Epidermal melanocyte (primary cell): ENCODE results near the gene GRIN2A.

Source experiments
- DNase-seq: peaks from one replicate; pipeline ENCODE4 v3.0.0; 2011; ENCODE audit warnings: low spot score; ENCODE audit not compliant: insufficient read length

The GRIN2A gene

DNA sequence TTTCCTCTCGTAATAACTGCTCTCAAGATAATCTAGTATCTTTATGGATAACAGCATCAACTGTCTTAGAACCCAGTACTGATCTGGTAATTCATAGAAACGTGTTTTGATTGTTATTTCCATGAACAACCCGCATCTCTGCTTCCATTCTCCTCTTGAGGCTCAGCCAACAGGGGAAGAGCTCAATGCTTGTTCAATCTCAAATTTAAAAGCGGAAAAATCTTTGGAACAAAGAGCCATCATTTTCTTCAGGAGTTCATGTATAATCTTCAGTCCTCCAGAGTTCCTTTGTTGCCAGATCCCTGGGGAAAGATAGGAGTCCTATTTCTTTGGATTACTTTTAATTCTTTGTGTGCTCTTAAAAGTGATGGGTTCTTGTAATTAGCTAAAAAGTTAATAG is 319.9 kb downstream of the GRIN2A start:
- no peak for DNase-seq

DNA sequence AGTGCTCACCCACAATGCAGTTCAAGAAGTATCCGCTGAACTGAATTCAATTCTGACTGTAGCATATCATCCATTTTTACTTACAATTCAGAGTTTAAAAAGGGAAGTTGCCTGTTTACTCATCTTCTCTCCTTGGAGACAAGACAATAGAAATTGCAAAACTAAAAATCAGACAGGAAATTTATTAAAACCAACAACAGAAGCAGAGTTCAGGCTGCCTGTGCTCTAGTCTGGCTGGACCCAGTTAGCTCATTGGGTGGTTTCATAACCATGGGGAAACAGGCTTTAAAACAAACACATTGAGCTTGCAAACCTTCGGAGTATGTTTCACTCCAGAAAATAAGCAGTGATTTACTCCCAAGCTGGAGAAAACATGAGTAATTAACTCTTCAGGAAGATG is 321.4 kb downstream of the GRIN2A start:
- no peak for DNase-seq

DNA sequence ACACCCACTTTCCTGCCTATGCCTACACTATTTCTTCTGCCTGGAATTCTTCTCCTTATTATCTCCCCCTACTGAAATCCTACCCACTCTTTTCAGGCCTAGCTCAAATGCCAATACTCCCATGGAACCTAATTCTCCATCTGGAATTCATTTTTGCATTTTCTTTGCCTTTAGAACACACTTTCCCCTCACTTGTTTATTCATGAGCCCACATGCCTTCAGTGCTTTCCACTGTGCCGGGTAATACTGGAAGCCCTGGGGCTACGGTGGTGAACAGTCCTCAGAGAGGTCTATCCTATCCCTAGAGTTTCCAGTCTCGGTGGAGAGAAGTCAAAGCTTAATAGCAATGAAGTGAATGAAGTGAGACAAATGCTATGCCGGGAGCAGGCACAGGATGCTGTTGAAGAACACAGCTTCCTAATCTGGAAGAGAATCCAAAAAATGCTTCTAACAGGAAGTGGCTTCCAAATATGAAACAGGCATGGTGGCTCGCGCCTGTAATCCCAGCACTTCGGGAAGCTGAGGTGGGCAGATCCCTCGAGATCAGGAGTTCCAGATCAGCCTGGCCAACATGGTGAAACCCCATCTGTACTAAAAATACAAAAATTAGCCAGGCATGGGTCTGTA is 322.4 kb downstream of the GRIN2A start:
- DNase-seq: no peak

DNA sequence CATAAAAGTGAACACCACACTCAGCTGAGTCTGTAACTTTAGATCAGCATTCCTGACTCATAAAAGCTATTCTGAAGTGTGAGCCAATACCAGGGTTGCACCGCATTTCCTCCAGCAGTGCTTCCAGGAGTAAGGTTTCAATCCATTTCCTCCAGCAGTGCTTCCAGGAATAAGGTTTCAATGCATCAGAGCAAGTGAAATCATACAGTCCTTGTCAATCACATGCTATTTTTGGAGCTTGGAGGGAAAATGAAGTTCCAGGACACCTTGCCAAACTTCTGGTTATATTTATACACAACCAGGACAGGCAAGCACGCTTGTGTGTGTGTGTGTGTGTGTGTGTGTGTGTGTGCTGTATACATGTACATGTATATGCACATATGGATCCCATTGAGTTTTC is 327.6 kb downstream of the GRIN2A start:
- no peak for DNase-seq

DNA sequence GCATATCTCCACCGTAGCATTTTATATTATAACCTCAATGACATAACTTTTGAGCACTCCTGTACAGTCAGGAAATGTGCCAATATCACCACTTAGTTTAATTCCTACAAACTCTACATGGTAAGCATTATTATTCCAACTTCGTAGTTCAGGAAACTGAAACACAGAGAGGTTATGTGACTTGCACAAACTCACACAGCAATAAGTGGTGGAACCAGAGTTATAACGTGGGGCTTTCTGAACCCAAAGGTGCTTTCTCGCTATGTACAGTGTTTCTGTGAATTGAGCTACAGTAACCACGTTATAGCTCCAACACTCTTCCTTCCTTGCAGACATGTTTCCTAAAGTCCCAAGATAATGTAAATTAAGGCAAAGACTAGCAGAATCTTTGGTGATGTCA is 330.2 kb downstream of the GRIN2A start:
- DNase-seq: no peak

DNA sequence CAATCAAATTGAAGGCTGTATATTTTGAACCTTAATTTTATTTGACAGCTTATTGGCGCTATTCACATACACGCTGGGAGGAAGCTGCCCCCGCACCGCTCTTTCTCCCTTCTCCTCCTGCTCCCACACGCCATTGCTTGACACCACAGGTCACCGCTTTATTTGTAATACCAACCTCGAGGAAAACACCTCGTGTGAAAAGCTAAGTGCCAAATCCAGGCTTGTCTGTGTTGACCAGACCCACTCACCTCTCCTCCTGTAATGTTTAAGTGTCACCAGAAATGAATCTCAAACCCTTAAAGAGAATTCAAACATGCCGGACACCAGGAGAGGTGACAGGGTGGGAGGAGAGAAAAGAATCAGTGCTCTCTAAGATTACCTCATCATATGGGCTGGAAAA is 331.4 kb downstream of the GRIN2A start:
- no peak for DNase-seq

DNA sequence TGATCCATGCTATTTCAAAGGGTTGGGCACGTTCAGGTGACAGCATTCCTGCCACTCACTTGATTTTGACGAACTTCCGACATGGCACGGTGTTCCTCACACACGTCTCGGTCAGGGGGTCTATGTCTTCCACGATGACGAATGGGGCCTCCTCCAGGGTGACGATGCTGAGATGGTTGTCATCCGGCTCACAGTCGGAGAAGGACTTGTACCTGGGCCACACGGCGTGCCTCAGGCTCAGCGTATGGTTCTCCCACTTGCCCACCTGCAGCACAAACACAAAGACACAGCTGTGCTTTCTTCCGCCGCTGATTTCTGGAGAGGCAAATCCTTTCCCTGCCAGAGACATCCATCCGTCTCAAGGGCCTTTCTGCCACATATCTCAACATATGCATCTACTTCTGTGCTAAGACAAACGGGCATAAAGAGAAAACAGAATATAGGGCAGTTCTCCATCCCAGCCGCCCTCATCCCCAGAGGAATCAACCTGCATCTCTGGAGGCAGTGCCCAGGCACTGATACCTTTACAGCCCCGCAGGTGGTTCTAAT is 332.5 kb downstream of the GRIN2A start:
- no peak for DNase-seq

DNA sequence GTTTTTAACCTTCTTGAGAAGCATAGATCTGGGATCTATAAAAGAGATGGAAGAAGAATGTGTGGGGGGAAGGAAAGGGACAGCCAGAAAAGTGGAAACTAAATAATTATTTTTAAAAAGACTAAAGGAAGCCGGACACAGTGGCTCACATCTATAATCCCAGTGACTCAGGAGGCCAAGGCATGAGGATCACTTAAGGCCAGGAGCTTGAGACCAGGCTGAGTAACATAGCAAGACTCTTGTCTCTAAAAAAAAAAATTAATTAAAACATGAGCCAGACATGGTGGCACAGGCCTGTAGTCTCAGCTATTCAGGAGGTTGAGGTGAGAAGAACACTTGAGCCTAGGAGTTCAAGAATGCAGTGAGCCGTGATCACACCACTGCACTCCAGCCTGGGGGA is 335.1 kb downstream of the GRIN2A start:
- no peak for DNase-seq

DNA sequence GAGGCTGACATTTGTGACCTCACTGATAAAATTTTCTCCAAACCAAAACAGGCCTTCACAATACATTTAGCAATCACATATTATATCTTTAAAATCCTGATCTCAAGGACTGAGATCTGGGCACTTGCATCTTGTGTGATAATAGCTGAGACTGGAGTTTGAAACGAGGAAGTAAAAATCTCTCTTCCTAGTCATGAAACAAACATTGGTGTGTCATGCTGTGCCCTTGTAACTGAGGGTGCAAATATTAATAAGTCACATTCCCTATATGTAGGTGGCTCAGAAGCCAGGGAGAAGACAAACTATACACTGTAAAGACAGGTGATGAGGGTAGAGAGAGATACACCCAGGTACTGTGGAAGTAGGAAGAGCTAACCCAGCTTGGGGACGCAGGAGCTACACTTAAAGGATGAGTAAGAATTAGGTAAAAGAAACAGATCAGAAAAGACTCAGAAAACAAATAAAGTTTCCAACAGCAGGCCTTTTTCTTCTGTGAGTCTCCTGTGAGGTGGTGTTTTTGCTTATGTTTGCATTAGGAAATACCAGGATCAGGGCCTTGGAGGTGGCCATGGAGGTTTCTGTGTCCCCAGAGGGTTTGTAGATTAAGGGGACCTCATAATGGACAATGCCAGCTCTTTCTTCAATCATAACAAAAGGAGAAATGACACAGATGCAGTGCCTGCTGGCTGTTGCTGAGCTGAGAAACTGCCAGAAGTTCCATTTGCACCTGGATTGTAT is 335.7 kb downstream of the GRIN2A start:
- DNase-seq: no peak

DNA sequence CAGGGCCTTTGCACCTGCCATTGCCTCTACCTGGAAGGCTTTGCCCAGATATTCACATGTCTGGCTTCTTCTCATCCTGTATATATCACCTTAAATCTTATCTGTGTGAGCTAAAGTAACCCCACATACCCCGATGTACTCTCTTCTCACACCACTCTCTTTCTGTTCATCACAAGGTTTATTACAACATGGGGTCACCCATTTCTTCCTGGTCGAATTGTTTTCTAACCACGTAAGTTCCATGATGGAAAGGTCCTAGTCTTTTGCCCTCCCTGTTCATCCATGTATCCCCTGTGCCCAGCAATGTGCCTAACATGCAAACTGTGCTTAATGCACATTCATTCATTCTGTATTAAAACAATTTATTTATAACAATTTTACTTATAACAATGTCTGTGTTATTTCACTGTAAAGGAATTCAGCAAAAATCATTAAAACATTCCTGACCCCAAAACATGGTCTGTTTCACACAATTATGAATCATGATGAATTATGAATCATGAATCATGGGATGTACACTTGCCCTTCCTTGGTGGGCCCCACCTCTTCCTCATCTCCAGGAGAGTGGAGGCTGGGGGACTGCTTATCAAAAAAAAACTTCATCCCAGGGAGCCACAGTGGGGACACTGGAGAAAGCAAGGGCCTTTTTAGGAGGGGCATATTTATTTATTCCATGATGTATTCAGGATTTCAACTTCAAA is 336.4 kb downstream of the GRIN2A start:
- DNase-seq: no peak

DNA sequence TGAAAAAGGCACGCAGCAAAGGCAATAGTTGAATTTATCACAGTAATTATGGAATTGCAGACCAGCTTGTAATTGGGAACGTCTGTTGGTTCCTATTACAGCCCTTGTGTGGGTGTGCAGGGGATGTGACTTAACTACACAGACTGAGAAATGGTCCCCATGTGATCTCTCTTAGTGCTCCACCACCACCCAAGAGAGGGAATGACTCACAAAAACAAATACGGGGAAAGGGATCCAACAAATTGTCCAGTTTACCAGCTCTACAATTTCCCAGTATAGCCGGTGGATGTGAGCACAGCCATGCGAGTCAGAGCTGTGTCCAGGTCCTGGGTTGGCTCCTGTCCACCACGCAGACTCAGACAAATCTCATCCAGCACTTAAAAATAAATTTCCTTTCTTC is 337.9 kb downstream of the GRIN2A start:
- DNase-seq: no peak

DNA sequence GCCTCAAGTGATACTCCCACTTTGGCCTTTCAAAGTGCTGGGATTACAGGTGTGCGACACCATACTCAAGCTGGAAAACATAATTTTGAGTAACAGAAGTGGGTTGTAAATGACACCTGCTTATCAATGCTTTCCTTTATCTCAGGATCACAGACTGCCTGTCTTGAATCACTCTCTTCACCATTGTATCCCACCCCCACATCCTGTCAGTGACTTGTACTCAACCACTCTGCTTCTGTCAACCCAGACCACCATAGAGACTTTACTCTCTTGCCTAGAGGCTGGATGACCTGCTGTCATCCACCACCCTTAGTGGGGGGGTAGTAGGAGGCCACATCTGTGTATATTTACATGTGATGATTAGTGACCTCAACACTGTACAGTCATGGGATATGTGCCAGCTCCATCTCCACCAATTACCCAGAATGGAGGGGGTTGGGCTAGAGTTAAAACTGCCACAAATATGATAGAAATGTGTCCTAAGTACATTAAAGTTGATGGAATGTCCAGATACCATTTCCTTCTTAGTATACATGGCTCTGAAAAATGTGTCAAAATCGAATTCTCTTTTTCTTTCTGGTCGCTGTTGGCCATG is 338.7 kb downstream of the GRIN2A start:
- no peak for DNase-seq

DNA sequence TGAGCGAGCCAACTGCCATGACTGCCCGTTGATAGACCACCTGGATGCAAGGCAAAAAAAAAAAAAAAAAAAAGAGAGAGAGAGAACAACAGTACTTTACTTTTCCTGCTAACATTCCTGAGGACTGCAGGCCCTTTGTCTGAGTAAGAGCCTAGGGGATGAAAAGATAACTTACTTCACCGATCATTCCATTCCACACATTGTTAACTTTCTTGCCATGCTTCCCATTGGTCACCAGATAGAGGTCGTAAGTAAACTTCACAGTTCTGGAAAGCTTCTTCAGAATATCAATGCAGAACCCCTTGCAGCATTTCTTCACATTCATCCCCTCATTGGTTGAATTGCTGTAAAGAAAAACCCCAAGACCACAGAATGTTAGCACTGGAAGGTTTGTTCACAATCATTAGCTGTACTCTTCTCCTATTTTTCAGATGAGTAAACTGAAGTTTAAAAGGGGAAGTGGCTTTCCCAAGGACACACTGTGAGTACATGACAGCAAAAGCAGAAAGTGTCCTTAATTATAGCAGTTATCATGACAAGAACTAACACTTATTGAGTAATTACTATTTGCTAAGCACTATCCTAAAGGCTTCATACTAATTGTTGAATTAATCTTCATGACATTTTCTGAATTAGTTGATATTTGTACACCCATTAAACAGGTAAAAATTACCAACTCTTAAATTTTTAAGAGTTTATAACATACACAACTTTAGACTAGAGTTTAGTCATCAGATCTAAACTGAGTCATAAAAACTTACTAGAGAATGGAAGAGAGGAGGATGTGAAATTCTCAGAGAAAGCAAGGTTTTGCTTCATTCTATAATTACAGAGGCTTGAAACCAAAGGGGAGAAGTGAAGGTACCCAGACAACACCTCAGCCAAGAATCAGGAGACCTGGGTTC is 341.2 kb downstream of the GRIN2A start:
- no peak for DNase-seq

DNA sequence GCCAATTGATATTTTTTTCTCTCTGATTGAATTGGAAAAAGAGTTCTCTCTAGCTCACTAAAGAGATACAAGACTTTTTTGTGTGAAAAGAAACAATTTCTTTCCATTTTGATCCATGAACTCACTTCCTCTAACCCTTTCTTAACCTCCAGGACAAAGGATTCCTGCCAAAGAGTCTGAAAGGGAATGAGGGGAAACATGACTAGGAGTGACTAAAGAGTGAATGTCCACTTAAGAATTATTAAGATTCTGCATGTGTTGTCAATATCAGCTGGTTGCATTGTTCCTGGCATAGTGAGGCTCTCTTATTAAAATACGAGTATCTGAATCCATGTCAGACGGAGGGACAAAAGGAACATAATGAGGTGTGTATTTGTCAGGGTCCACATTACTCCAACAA is 344.7 kb downstream of the GRIN2A start:
- DNase-seq: no peak

DNA sequence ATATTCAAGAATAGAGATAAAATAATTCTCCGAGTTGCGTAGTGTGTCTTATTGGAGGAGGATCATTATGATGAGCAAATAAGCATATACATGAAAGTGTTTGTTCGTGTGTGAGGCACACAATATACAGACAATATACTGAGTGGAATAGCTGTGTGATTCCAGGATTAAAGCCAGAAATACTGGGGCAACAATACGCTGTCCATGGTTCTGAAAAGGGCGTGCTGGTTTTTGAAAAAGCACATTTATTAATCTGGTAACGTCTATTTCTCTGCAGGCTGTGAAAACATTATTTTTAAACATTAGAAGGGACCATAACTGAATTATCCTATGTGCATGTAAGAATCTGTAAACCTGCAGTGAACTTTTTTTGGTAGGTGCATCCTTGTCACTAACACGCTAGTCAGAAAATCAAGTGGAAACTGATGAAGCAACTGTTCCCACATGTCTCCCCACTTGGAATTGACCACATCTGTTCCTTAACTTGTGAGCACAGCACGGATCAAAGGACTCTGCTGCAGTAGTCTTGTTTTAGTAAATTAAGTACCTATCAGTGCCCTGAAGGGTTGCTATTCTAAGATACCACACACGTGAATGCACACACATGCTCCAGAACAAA is 346.0 kb downstream of the GRIN2A start:
- DNase-seq: no peak

DNA sequence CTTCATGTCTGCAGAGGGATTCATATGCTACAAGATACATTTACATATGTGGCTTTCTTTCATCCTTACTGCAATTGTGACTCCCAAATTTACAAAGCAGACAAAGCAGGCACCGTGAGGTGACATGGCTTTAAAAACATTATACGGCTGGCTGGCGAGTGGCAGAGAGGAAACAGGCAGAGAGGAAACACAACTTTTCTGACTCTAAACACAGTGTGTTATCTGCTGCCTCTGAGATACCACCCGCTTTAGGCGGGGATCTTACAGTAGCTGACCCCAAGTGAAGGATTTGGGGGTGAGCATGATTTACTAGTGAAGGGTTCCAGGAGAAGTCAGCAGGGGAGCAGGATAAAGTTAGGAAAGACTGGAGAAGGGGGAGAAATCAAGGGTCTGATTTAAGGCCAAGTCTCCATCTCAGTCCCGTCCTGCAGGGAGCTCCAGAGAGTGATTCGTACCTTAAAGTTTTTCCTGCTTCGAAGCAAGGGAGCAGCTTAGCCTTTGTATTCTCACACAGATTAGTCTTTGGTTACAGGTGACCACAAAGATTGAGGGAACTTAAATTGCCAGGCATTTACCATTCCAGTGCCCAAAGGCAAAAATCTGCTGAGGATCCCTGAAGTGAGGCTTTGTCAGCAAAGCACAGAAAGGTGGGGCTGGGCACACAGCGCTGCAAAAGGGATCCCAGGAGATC is 355.0 kb downstream of the GRIN2A start:
- DNase-seq: no peak

DNA sequence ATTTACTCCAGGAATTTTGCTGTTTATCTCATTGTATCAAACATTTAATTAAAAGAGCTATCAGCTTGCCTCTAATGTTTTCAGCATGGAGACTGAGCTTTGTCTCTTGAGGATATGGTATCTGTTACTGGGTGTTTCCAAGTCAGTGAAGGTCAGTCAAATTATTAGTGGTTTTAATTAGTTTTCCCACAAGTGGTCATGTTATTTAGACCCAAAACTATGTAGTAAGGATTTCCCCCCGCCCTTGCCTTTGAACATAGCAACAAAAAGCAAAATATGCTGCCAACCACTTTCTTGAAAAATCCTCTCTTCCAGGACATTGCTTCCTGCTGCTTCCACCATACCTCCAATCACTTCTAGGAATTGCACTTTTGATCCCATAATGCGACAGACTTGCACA is 355.6 kb downstream of the GRIN2A start:
- DNase-seq: no peak

DNA sequence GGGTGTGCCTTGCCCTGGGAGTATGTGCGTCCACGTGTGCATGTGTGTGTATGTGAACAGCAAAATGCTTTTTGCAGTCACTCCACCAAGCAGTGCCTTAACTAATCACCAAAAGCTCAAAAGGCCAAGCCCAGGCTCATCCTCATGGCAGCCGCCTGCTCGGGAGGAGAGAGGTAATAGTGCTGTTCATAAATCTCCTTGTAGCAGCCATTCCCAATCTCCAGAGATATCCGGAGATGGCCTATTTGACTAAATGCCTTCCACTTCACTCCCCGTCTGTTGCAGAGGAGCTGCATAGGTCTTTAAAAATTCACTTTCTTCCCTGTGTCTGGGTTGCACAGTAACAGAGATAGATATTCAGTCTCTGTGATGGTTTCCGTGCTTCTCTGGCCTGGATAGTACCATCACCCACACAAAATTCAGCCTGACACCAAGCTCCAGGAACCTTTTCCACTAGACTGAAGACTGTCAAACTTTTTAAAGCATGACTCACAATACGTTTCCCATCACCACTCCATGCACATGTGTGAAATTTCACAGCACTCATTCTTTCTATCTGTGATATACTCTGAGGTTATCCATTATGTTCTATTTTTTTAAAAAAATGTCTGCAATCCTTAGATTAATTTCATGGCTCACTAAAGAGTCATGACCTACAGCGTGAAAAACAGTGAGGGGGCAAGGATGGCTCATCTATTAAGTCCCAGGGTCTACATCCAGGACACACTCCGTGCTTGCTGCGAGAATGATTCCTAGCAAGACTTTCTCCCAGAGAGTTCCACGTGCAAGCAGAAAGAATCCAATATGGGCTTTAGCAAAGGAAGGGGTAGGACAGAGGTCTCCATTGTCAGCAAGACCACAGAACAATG is 357.8 kb downstream of the GRIN2A start:
- no peak for DNase-seq

DNA sequence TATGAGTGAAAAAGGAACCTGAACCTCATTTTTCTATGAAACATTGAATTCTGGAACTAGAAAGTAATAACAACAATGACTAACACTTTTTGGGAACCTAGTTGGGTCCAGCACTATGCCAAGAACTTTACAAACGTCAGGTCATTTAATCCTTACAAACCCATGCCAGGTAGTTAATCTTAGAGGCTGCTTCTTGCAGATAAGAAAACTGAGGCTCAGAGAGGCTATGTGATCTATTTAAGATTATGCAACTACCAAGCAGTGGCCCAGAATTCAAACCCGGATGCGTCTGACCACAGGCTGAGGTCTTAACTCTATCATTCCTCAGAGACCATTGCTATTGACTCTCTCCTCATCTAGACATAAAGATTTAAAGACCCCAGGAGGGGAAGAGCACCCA is 358.7 kb downstream of the GRIN2A start:
- DNase-seq: no peak
